Activated T-cell treated with anti-CD3 and anti-CD28 coated beads for 1 hour (primary cell): ENCODE measurements around the gene CNFN.

Experiments used
- DNase-seq: peaks from one replicate; pipeline ENCODE4 v3.0.0-alpha.2; 2020; ENCODE audit warnings: low read depth

CNFN gene

DNA sequence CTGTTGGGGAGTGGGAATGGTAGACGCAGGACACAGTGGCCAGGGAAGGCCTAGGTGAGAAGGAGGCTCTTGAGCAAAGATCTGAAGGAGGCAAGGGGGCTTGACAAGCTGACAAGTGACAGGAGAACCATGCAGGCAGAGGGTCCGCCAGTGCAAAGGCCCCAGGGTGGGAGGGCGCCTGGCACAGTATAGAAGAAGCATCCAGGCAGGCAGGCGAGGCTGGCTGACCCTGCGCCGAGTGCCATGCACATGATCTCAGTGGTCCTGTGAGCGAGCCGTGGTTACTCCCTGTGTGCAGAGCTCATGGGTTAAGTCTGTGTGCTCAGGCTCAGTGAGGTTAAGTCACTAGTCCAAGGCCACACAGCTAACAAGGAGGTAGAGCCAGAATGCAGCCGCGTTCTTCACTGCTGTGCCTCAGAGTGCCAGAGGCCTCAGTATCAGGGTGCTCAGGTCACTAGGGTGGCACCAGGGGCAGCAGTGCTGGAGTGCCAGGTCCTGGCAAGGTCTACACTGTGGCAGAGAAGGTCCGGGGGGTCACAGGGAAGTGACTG, 15.2 kb downstream of the CNFN start:
- DNase-seq = no peak

- no peak for DNase-seq
Measured at GRCh38 chr19:42370626-42371175, 19.4 kb downstream of the CNFN start.

- DNase-seq = no peak
Measured at GRCh38 chr19:42370068-42370520, 20.0 kb downstream of the CNFN start.

DNA sequence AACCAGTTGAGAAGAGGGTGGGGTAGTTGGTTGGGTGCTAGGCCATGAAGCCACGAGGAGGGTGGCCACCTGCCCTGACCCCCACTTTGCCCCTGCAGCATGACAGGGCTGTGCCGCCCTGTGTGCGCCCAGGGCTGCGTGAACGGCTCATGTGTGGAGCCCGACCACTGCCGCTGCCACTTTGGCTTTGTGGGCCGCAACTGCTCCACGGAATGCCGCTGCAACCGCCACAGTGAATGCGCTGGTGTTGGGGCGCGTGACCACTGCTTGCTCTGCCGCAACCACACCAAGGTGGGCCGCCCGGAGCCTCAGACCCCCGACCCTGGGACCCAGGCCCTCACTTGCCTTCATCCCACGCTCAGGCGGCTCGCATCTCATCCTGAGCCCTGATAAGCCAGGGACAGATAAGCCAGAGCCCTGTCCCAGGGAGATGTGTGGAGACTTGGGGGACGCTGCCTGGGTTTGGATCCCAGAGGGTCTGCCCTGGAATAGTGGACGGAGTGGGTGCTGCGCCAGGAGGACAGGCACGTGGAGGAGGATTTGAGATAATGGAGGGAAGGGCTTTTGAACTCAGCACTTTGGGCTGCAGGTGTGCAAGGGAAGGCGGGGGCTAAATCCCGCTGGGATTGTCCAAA, 20.5 kb downstream of the CNFN start:
- DNase-seq = no peak

DNA sequence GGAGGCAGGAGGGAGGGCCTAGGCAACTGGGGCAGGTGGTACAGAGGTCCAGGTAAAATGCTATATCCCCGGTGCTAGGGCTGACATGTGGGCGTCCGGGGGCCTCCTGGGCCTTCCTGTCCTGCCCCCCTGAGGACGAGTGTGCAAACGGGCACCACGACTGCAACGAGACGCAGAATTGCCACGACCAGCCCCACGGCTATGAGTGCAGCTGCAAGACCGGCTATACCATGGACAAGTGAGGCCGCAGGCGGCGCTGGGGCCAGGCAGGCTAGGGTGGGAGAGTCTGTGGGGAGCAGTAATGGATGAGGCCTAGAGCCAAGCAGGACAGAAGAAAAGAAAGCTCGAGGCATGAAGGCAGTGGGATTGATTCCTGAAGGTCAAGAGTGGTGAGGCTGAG, 21.3 kb downstream of the CNFN start:
- DNase-seq = no peak

- DNase-seq = no peak
Measured at GRCh38 chr19:42368360-42368759, 21.7 kb downstream of the CNFN start.

DNA sequence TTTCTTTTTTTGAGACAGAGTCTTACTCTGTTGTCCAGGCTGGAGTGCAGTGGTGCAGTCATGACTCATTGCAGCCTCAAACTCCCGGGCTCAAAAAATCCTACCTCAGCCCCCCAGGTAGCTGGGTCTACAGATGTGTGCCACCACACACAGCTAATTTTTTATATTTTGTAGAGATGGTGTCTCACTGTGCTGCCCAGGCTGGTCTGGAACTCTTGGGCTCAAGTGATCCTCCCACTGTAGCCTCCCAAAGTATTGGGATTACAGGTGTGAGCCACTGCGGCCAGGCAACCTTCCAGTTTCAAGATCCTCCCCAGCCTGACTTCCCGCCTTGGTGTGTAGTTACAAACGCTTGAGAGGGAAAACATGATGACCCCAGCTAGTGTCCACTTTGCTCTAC, 22.2 kb downstream of the CNFN start:
- DNase-seq = no peak

DNA sequence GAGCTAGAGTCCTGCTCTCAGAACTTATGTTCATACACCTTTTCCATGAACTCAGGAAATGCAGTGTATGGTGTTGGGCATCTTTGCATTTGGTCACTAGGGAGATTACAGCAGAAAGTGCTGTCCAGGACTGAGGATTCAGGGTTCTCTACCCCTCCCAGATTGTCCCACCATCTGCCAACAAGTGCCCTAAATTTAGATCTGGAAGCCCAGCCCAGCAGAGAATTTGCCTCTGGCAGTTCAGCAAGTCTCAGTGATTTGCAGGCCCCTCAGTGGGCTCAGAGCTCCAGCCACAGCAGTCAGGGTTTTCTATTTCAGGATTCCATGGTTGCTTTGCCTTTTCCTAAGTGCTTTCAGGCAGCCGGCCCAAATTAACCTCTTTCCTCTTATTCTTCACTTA, 23.4 kb downstream of the CNFN start:
- DNase-seq = no peak

DNA sequence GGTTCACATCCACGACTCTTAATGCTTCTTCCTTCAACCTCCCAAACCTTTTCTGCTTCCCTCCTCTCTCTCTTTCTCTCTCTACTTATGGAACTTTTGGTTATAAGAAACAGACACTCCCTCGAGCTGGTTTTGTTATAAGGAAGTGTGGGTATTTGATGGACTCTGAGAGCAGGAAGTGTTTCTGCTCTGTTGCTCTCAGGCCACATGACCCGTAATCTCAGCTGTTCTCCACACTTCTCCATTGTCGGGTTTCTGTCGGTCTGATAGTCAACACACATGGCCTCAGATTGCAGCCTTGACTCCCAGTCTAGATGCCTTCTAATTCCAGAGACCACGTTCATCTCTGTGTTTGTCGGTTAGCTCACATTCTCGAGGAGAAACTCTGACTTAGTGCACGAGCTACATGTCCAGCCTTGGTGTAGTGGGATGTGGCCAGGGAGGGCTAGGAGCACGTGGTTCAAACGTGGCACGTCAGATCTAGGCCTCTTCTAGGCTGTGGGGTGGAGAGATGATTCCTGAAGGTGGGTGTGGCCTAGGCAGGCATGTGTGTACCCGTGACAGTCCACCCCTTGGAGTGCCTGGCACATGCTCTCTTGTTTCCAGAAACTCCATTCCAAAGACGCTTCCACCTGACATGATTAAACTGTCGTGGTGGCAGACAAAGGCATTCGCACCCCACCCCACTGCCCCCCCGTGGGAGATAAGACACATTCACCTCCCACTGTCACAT, 26.3 kb downstream of the CNFN start:
- DNase-seq = no peak

DNA sequence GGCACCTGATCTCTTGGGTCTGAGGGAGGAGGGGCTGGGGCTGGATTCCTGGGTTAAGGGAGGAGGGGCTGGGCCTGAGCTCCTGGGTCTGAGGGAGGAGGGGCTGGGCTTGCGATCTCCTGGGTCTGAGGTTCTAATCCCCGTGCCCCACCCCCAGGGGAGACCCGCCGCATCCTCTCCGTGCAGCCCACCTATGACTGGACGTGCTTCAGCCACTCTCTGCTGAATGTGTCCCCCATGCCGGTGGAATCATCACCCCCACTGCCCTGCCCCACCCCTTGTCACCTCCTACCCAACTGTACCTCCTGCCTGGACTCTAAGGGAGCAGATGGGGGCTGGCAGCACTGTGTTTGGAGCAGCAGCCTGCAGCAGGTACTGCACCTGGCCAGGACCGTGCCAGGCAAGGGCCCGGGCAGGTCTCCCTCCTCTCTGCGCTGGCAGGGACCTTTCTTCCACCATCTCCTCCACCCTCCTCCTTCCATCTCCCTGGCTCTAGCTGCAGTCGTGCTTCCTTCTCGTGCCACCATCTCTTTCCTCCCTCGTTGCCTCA, 27.1 kb downstream of the CNFN start:
- DNase-seq = no peak

- DNase-seq = no peak
Measured at GRCh38 chr19:42362342-42362741, 27.8 kb downstream of the CNFN start.

DNA sequence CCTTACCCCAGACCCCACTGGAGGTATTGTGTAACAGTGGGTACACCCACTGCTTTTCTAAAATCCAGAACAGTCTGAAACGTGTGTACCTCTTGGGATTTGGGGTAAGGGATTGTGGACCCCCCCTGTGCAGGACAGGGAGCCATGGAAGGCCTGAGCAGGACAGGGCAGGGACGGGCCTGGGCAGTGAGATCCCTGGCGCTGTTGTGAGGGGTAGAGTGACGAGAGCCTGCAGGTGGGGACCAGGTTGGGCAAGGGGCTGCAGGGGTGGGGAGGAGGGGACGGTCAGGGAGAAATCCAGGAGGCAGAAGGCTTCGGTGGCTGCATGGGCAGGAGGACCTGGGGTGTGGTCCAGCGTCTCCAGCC, 28.6 kb downstream of the CNFN start:
- DNase-seq = no peak

DNA sequence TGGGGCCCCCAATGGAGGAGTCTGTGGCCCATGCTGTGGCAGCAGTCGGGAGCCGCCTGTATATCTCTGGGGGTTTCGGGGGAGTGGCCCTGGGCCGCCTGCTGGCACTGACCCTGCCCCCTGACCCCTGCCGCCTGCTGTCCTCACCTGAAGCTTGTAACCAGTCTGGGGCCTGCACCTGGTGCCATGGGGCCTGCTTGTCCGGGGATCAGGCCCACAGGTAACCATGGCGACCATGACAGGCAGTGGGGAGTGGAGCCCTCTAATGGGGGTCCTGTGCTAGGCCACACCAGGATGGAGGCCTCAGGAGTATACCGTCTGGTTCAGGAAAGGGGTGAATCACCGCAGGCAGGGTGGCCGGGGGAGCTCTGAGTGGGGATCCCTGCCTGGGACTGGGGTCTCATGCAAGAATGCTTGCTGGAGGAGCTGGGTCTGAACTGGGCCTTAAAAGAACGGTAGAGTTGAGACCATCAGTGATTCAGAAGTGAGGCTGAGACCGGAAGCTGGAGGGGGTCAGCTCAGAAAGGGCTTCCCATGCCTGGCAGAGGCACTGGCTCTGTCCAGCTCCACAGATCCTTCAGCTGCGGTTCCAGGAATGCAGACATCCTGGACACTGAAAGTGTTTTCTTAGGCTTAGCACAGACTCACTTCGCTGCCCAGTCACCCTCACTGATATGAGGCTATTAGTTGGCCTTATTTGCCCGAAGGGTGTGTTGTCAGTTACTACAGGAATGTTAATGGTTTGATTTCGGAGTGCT, 29.1 kb downstream of the CNFN start:
- no peak for DNase-seq

DNA sequence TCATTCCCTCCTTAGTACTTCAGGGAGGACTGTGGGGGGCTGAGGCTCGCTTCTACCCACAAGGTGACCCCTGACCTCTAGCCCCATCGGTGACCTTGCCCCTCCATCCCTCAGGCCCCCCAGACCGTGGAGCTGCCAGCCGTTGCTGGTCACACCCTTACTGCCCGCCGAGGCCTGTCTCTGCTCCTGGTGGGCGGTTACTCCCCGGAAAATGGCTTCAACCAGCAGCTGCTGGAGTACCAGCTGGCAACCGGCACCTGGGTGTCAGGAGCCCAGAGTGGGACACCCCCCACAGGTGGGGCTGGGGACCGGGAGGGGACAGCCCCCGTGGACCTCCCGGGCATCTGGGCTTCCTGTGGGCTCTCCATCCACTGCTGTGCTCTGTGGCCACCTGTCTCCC, 32.8 kb downstream of the CNFN start:
- no peak for DNase-seq

GRCh38 chr19:42356686-42357085, 33.4 kb downstream of the CNFN start:
- no peak for DNase-seq

DNA sequence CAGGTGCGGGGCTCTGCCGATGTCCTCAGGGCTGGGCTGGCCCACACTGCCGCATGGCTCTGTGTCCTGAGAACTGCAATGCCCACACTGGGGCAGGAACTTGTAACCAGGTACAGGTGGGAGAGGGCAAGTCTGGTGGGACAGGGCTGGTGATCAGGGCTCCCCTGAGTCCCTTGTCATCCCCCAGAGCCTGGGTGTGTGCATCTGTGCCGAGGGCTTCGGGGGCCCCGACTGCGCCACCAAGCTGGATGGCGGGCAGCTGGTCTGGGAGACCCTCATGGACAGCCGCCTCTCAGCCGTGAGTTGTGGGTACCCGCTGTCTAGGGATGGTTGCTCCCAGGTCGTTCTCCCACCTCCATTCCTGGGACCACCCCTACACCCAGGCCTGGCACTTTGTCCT, 34.2 kb downstream of the CNFN start:
- DNase-seq = no peak

DNA sequence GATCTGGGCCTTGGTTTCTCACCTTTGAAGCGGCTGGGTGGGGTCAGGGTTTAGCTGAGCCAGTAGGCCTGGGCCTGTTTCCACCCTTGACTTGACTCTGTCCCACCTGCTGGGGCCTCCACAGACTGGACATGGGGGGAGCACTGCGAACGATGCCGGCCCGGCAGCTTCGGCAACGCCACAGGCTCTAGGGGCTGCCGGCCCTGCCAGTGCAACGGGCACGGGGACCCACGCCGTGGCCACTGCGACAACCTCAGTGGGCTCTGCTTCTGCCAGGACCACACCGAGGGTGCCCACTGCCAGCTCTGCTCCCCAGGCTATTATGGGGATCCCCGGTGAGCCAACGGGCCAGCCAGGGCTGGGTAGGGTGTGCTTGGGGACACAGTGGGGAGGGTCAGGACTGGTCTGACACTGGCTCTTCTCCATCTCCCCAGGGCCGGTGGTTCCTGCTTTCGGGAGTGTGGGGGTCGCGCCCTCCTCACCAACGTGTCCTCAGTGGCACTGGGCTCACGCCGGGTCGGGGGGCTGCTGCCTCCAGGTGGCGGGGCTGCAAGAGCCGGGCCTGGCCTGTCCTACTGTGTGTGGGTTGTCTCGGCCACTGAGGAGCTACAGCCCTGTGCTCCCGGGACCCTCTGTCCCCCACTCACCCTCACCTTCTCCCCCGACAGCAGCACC, 36.6 kb downstream of the CNFN start:
- DNase-seq = no peak

DNA sequence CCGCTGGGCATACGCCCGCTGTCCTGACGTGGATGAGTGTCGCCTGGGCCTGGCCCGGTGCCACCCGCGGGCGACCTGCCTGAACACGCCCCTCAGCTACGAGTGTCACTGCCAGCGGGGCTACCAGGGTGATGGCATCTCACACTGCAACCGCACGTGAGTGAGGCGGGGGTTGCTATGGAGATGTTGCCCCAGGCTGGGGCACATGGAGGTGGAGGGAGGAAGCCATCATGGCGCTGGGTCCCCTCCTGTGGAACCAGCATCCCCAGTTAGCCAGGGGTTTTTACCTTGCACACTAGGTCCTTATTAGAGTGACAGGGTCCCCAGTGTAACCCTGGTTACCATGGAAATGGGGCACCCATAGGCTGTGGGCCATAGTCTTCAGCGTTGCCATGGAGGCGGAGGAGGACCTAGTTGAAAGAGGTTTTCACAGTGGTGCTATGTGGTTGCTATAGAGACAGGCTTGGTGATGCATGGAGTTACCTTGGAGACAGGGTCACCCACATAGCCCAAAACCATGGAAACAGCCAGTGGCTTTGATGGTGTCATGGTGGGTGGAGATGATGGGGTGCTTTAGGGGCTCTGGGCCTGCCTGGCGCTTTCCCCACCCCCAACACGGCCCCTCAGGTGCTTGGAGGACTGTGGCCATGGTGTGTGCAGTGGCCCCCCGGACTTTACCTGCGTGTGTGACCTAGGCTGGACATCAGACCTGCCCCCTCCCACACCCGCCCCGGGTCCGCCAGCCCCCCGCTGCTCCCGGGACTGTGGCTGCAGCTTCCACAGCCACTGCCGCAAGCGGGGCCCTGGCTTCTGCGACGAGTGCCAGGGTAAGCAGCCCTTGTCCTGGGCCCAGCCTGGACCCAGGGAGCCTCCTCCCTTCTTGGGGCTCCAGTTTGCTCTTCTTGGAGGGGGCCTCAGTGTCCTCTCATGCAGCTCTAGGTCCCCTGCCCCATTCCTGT, 37.5 kb downstream of the CNFN start:
- no peak for DNase-seq

DNA sequence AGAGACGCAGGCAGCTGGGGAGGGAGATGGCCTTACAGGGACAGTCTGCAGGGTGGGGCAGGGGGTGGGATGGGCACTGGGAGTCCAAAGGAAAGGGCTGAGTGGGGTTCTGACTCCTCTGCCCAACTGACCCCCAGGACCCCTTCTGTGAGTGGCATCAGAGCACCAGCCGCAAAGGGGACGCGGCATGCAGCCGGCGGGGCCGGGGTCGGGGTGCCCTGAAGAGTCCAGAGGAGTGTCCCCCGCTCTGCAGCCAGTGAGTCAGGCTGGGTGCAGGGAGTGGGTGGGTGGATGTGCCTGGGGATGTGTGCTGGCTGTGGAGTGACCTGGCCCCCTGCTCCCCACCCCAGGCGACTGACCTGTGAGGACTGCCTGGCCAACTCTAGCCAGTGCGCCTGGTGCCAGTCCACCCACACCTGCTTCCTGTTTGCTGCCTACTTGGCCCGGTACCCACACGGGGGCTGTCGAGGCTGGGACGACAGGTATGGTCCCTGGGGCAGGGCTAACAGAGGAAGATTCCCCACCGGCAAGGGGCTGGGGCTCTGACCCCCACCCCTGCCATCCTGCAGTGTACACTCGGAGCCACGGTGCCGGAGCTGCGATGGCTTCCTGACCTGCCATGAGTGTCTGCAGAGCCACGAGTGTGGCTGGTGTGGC, 38.9 kb downstream of the CNFN start:
- DNase-seq = no peak

DNA sequence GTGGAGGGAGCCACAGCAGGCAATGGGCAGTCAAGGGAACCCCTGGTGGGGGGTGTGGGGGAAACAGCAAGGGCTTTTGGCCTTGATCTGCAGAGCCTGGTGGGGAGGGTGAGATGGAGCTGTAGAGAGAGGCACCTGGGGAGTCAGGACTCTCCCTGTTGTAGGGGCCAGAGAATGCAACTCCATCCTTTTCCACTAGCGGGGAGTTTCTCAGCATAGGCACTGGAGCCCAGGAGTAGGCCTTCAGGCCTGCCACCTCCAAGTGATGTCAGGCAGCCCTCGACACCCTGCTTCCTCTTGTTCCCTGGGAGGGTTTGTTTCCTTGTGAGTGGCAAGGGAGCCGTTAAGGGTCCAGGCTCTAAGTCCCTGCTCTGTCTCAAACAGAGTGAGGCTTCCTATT, 39.7 kb downstream of the CNFN start:
- no peak for DNase-seq
